HFF-Myc (cell line): Measurements from ENCODE around the gene CTSO.
"Not testable (repeated sequence)": the region's sequence is repeated elsewhere in the genome, so short reads cannot be mapped to it uniquely, and the experiment has no call there.

Experiments used
- DNase-seq: peaks from one replicate; pipeline ENCODE4 v3.0.0-alpha.2; 2011; ENCODE audit warnings: low read depth; ENCODE audit errors: extremely low read depth
- H3K4me3 ChIP-seq: replicated peaks from 2 replicates; pipeline ENCODE4 v1.5.1; 2011; ENCODE audit warnings: low read depth, mild to moderate bottlenecking, control low read depth, low read length
- CTCF ChIP-seq: IDR thresholded peaks from 2 replicates; pipeline ENCODE4 v1.5.1; 2012; ENCODE audit warnings: mild to moderate bottlenecking, low read depth, low read length, control low read depth; ENCODE audit errors: missing control alignments

The CTSO gene

GRCh38 chr4:155944516-155944915 is 9.2 kb downstream of the CTSO start:
- DNase-seq = no peak
- H3K4me3 ChIP-seq = no peak overlapping the region
- no peak for TF ChIP-seq CTCF

- TF ChIP-seq CTCF = no peak
- DNase-seq = no peak
- H3K4me3 ChIP-seq = no peak overlapping the region
Measured at GRCh38 chr4:155943605-155944291, 9.9 kb downstream of the CTSO start.

- no peak overlapping the region for H3K4me3 ChIP-seq
Measured at GRCh38 chr4:155941820-155942219, 11.8 kb downstream of the CTSO start.

GRCh38 chr4:155941085-155941790 is 12.4 kb downstream of the CTSO start:
- no peak for DNase-seq
- TF ChIP-seq CTCF = no peak

More at GRCh38 chr4:155941820-155942219, 11.8 kb downstream of the CTSO start:
- DNase-seq = no peak
- TF ChIP-seq CTCF = no peak

GRCh38 chr4:155935389-155935986 is 18.2 kb downstream of the CTSO start:
- H3K4me3 ChIP-seq = no peak overlapping the region
- TF ChIP-seq CTCF = no peak
- DNase-seq = no peak

More at GRCh38 chr4:155941085-155941790, 12.4 kb downstream of the CTSO start:
- no peak overlapping the region for H3K4me3 ChIP-seq

- not testable (repeated sequence) for H3K4me3 ChIP-seq, DNase-seq
Measured at GRCh38 chr4:155934634-155935033, 19.0 kb downstream of the CTSO start.

- DNase-seq = no peak
- no peak for TF ChIP-seq CTCF
- H3K4me3 ChIP-seq = no peak overlapping the region
Measured at GRCh38 chr4:155931634-155932033, 22.0 kb downstream of the CTSO start.
